Breast epithelium (tissue), 4 donors: ENCODE results near the gene F2RL3. TPM values are rescaled to one million over a fixed set of nuclear protein-coding genes. Genes with fewer than 3 reads are reported as not detected.
A peak's percentile ranks its signal among the peaks of the same experiment; 100 is the strongest.

Experiments
- DNase-seq, 2 donors: peaks; one replicate each; pipeline ENCODE4 v3.0.0-alpha.2; 2019; ENCODE audit warnings: low spot score in 2 of 2
- H3K27ac ChIP-seq, 2 donors: fragments of 200-600 bp; sonication (generic) in 1 of 2; one replicate each; pipeline ENCODE4 v1.5.1; 2016 to 2019; ENCODE audit warnings: mild to moderate bottlenecking in 1 of 2
- H3K27me3 ChIP-seq, 2 donors: fragments of 200-600 bp; sonication (generic) in 1 of 2; one replicate each; pipeline versions ENCODE4 v1.5.1 to v1.6.0; 2017 to 2019; ENCODE audit warnings: control low read depth in 1 of 2, mild to moderate bottlenecking in 1 of 2
- H3K36me3 ChIP-seq: fragments of 200-600 bp; one replicate; pipeline ENCODE4 v1.5.1; 2019
- H3K4me1 ChIP-seq, 2 donors: fragments of 200-600 bp; sonication (generic); one replicate each; pipeline ENCODE4 v1.5.1; 2016 to 2019; ENCODE audit warnings: control low read depth in 1 of 2
- H3K4me3 ChIP-seq, 3 donors: fragments of 200-600 bp; sonication (generic); 1 replicate in 2 of 3; 2 replicates in 1 of 3; pipeline ENCODE4 v1.5.1; 2016 to 2019; ENCODE audit warnings: mild to moderate bottlenecking in 3 of 3, moderate library complexity in 2 of 3
- H3K9me3 ChIP-seq, 2 donors: fragments of 200-600 bp; sonication (generic) in 1 of 2; one replicate each; pipeline ENCODE4 v1.5.1; 2016 to 2019; ENCODE audit warnings: control low read depth in 1 of 2
- POLR2A ChIP-seq: fragments of 450-650 bp; IDR thresholded peaks from one replicate; pipeline ENCODE4 v1.6.1; 2016; ENCODE audit warnings: antibody characterized with exemption, mild to moderate bottlenecking, moderate library complexity
- POLR2AphosphoS5 ChIP-seq, 3 donors: sonication (generic); formaldehyde crosslinking; IDR thresholded peaks; one replicate each; pipeline ENCODE4 v1.6.1; 2017; ENCODE audit warnings: antibody characterized with exemption in 3 of 3
- intact Hi-C: fragments of 100-400 bp; cut with DNase I; formaldehyde crosslinking; loops from one replicate; pipeline ENCODE4 v1.15.1; 2023; ENCODE audit warnings: low total_unique reads
- total RNA-seq, 3 donors: library from RNA; depleted of rRNA; stranded (reverse); fragments of >200 nt; gene quantifications; one replicate each; pipeline ENCODE4 v1.1.0, GENCODE V29; 2016
- TF ChIP-seq, protein P1 (sequence below), 3 donors: fragments of 450-650 bp; IDR thresholded peaks; one replicate each; pipeline ENCODE4 v1.5.1; 2016 to 2017; ENCODE audit warnings: antibody characterized with exemption in 3 of 3, mild to moderate bottlenecking in 3 of 3, moderate library complexity in 3 of 3

Gene F2RL3
- total RNA-seq, 3 donors from 2014 or later: 0.32 to 27.5 (median 4.2) TPM

DNA sequence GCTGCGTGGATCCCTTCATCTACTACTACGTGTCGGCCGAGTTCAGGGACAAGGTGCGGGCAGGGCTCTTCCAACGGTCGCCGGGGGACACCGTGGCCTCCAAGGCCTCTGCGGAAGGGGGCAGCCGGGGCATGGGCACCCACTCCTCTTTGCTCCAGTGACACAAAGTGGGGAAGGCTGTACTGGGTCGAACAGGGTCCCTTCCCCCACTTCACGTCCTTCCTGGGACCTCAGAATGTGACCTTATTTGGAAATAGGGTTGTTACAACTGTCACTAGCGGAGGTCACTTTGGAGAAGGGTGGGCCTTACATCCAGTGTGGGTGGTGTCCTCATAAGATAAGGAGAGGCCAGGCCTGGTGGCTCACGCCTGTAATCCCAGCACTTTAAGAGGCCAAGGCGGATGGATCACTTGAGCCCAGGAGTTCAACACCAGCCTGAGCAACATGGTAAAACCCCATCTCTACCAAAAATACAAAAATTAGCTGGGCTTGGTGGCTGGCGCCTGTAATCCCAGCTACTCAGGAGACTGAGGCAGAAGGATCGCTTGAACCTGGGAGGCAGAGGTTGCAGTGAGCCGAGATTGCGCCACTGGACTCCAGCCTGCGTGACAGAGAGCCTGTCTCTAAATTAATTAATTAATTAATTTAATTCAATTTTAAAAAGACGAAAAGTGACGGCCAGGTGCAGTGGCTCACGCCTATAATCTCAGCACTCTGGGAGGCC is 1.8 kb downstream of the F2RL3 start:
- intact Hi-C loops: no loop called here
- DNase-seq: no peak
- peak overlapping the region in 1 of 3 donors; percentile 59 for H3K4me3 ChIP-seq

DNA sequence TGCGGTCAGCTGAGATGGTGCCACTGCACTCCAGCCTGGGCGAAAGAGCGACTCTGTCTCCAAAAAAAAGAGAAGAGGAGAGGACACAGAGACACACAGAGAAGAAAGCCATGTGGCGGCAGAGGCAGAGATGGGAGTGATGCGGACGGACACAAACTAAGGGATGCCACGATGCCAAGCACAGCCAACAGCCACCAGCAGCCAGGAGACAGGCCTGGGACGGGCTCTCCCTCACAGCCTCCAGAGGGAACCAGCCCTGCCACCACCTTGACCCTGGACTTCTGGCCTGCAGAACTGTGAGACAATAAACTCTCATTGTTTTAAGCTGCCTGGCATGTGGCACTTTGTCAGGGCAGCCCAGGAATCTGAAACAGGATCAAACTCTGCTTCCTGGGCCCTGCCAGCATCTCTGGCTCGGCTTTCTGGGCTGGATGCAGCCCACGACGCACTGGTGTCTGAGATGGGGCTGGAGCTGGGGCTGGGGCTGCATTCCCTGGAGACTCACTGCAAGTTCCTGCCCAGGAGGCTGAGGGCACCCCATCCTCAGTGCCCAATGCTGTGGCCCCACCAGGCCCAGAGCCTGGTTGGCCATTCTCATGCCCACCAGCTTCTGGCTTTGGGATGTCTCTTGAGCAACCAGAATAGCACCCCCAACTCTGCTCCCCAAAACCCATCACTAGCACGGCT is 3.0 kb downstream of the F2RL3 start:
- intact Hi-C loops: no loop called here

More for the DNA sequence above, 1.8 kb downstream of the F2RL3 start:
- Histone ChIP-seq H3K27ac (peak overlapping the region in 1 of 2 donors; percentile 69), H3K4me1 (peaks cover 0 to 5% of the 10 kb centered on the region in 2 donors), H3K36me3 (no peaks in the 10 kb centered on the region), H3K9me3 (no peaks in the 10 kb centered on the region), H3K27me3 (no peaks in the 10 kb centered on the region)
- TF ChIP-seq POLR2A: no peak
- TF ChIP-seq, protein P1, sequence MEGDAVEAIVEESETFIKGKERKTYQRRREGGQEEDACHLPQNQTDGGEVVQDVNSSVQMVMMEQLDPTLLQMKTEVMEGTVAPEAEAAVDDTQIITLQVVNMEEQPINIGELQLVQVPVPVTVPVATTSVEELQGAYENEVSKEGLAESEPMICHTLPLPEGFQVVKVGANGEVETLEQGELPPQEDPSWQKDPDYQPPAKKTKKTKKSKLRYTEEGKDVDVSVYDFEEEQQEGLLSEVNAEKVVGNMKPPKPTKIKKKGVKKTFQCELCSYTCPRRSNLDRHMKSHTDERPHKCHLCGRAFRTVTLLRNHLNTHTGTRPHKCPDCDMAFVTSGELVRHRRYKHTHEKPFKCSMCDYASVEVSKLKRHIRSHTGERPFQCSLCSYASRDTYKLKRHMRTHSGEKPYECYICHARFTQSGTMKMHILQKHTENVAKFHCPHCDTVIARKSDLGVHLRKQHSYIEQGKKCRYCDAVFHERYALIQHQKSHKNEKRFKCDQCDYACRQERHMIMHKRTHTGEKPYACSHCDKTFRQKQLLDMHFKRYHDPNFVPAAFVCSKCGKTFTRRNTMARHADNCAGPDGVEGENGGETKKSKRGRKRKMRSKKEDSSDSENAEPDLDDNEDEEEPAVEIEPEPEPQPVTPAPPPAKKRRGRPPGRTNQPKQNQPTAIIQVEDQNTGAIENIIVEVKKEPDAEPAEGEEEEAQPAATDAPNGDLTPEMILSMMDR (IDR thresholded peaks at IDR 0.05): no peak
- no peak for TF ChIP-seq POLR2AphosphoS5 (IDR thresholded peaks at IDR 0.05)

DNA sequence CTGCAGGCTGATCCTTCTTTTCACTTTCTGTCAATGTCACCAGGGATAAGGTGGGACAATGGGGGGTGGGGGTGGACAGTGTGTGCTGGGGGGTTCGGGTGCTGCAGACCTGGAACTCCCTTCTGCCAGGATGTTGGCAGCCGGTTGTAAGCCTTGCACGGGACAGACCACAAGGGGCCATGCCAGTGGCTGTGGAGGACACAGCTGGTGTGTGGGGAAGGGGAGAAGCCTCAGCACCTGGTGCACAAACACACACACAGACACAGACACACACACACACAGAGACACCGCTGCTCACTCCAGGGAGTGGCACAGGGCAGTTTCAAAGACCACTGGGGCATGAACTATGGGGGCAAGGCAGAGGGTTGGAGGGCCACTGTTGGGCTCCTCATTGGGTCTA is 3.6 kb downstream of the F2RL3 start:
- Histone ChIP-seq H3K27ac (no peak overlapping the region), H3K4me1 (peaks cover 0 to 5% of the 10 kb centered on the region in 2 donors), H3K36me3 (no peaks in the 10 kb centered on the region), H3K9me3 (no peaks in the 10 kb centered on the region), H3K27me3 (no peaks in the 10 kb centered on the region), H3K4me3 (no peak overlapping the region)
- no peak for TF ChIP-seq POLR2A
- intact Hi-C loops: no loop called here
- no peak for DNase-seq

More for the DNA sequence above, 3.0 kb downstream of the F2RL3 start:
- Histone ChIP-seq H3K27me3 (no peaks in the 10 kb centered on the region), H3K4me1 (peaks cover 0 to 5% of the 10 kb centered on the region in 2 donors), H3K27ac (no peak overlapping the region), H3K36me3 (no peaks in the 10 kb centered on the region), H3K4me3 (peak overlapping the region in 1 of 3 donors; percentile 3), H3K9me3 (no peaks in the 10 kb centered on the region)
- TF ChIP-seq, protein P1 (IDR thresholded peaks at IDR 0.05): no peak
- no peak for TF ChIP-seq POLR2A
- no peak for TF ChIP-seq POLR2AphosphoS5 (IDR thresholded peaks at IDR 0.05)
- no peak for DNase-seq

DNA sequence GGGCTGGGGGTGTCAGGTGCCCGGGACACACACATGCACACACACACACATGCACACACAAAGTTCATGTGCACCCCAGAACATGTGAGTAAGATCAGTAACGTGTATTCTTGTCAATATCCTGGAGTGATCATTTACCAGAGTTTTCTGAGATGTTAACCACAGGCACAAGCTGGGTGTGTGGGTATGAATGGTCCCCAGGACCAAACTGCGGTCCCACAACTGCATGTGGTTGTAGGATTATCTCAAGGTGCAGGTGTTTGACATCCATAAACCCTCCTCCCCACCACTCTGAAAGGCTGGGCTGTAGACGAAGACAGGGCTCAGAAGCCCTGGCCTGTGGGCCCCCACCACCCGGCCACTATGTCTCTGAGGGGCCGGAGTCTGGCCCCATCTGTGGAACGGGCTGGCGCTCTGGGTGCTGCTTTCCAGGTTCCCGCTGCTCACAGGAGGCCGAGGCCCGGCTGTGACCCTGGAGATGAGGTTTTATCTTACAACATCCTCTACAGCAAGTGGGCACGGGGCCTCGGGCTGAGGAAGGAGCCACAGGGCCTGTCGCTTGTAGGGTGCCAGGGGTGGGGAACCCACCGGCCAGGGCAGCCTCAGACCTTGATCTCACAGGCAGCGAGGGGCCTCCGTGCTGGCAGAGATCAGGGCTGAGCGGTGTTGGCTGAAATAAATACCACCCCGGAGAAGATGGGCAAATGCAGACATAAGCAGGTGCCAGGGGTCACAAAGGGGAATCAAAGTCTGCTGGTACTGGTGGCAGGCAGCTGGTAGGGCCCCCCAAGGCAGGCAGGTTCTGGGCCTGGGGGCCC is 4.3 kb downstream of the F2RL3 start:
- no peak for TF ChIP-seq POLR2AphosphoS5 (IDR thresholded peaks at IDR 0.05)
- TF ChIP-seq, protein P1 (IDR thresholded peaks at IDR 0.05): no peak
- no peak for TF ChIP-seq POLR2A
- H3K27me3 ChIP-seq: no peaks in the 10 kb centered on the region
- intact Hi-C loops: no loop called here
- DNase-seq: no peak
- H3K9me3 ChIP-seq: no peaks in the 10 kb centered on the region
- no peak overlapping the region for H3K4me3 ChIP-seq
- peak overlapping the region in 1 of 2 donors; percentile 48 for H3K27ac ChIP-seq
- peaks cover 0 to 5% of the 10 kb centered on the region in 2 donors for H3K4me1 ChIP-seq
- no peaks in the 10 kb centered on the region for H3K36me3 ChIP-seq

DNA sequence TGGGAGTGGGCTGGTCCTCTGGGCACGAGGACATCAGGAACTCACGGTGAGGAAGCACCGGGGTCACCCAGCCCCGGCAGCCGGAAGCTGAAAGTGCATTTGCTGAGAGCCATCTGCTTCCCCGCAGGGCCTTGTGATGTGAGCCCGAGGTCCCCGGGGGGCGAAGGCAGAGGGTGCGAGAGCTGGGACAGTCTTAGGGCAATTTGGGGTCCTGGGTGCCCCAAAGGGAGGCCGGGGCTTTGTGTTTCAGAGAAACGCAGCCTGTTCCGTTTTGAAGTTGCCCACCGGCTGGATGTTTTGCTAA is 4.8 kb downstream of the F2RL3 start:
- H3K4me1 ChIP-seq: peaks cover 0 to 5% of the 10 kb centered on the region in 2 donors
- no peaks in the 10 kb centered on the region for H3K36me3 ChIP-seq
- intact Hi-C loops: no loop called here
- peak overlapping the region in 1 of 2 donors; percentile 48 for H3K27ac ChIP-seq
- no peaks in the 10 kb centered on the region for H3K27me3 ChIP-seq
- no peak for DNase-seq
- H3K9me3 ChIP-seq: no peaks in the 10 kb centered on the region
- H3K4me3 ChIP-seq: no peak overlapping the region
- TF ChIP-seq POLR2AphosphoS5 (IDR thresholded peaks at IDR 0.05): no peak
- TF ChIP-seq POLR2A: no peak
- TF ChIP-seq, protein P1 (IDR thresholded peaks at IDR 0.05): no peak
